SK-N-SH treated with all-trans-retinoic acid at 6 μM for 48 hours (cell line): ENCODE measurements around the gene STK40.
A peak's percentile ranks its signal among the peaks of the same experiment; 100 is the strongest.

Experiments used
- ESRRG ChIP-seq: fragments of 250-450 bp; sonication (Bioruptor Pico); IDR thresholded peaks from 2 replicates; pipeline ENCODE4 v1.6.1; 2021; ENCODE audit warnings: mild to moderate bottlenecking
- OSR1 ChIP-seq: fragments of 250-450 bp; sonication (Bioruptor Pico); IDR thresholded peaks from 2 replicates; pipeline ENCODE4 v1.8.0; 2022; ENCODE audit warnings: moderate library complexity, mild to moderate bottlenecking, inconsistent platforms
- PPARA ChIP-seq: fragments of 250-450 bp; sonication (Bioruptor Pico); IDR thresholded peaks from 2 replicates; pipeline ENCODE4 v1.5.0; 2020; ENCODE audit warnings: mild to moderate bottlenecking, borderline replicate concordance
- RARB ChIP-seq: fragments of 250-450 bp; sonication (Bioruptor Pico); IDR thresholded peaks from 2 replicates; pipeline ENCODE4 v1.8.0; 2021; ENCODE audit warnings: mild to moderate bottlenecking, moderate library complexity
- SNAI2 ChIP-seq: fragments of 250-450 bp; sonication (Bioruptor Pico); IDR thresholded peaks from 2 replicates; pipeline ENCODE4 v1.5.0; 2020; ENCODE audit warnings: mild to moderate bottlenecking, moderate library complexity
- TOX ChIP-seq: fragments of 250-450 bp; sonication (Bioruptor Pico); IDR thresholded peaks from 2 replicates; pipeline ENCODE4 v1.8.0; 2021; ENCODE audit warnings: mild to moderate bottlenecking, moderate library complexity, borderline replicate concordance
- ZC3H10 ChIP-seq: fragments of 250-450 bp; sonication (Bioruptor Pico); IDR thresholded peaks from 2 replicates; pipeline ENCODE4 v1.5.1; 2021; ENCODE audit warnings: mild to moderate bottlenecking, moderate library complexity
- ZFP3 ChIP-seq: fragments of 250-450 bp; sonication (Bioruptor Pico); IDR thresholded peaks from 2 replicates; pipeline ENCODE4 v1.5.0; 2020; ENCODE audit warnings: mild to moderate bottlenecking, moderate library complexity
- ZFP30 ChIP-seq: fragments of 450-650 bp; formaldehyde crosslinking; IDR thresholded peaks from 2 replicates; pipeline ENCODE4 v1.5.0; 2022; ENCODE audit warnings: mild to moderate bottlenecking, moderate library complexity
- TF ChIP-seq, protein P1 (sequence below): fragments of 250-450 bp; sonication (Bioruptor Pico); IDR thresholded peaks from 2 replicates; pipeline ENCODE4 v1.8.0; 2020; ENCODE audit warnings: mild to moderate bottlenecking, moderate library complexity, borderline replicate concordance
- TF ChIP-seq, protein P2 (sequence below): fragments of 250-450 bp; sonication (Bioruptor Pico); IDR thresholded peaks from 2 replicates; pipeline ENCODE4 v1.5.1; 2020; ENCODE audit warnings: low read depth, mild to moderate bottlenecking, moderate library complexity

DNA sequence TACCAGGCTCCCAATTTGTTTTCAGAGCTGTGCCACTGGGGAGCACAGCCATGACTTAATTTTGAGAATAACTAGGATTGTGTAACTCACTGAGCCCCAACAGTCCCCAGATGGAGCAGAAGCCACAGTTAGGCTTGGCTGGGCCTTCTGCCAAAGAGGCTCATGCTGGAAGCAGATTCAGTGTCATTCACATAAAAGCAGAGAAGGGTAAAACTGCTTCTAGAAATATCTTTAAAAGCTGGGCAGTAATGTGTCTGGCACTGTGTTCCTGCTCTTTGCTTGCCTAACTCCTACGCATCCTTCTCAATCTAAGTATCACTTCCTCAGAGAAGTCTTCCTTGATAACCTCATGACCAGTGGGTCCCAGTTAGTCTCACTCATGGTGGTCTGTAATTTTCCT lies 20.3 kb downstream of the STK40 start:
- no peak for TF ChIP-seq ESRRG (CRISPR knock-in tag)
- no peak for TF ChIP-seq TOX (CRISPR knock-in tag)
- no peak for TF ChIP-seq SNAI2 (CRISPR knock-in tag)
- TF ChIP-seq ZFP30 (CRISPR knock-in tag): no peak
- TF ChIP-seq ZC3H10 (CRISPR knock-in tag): no peak
- TF ChIP-seq, protein P1, sequence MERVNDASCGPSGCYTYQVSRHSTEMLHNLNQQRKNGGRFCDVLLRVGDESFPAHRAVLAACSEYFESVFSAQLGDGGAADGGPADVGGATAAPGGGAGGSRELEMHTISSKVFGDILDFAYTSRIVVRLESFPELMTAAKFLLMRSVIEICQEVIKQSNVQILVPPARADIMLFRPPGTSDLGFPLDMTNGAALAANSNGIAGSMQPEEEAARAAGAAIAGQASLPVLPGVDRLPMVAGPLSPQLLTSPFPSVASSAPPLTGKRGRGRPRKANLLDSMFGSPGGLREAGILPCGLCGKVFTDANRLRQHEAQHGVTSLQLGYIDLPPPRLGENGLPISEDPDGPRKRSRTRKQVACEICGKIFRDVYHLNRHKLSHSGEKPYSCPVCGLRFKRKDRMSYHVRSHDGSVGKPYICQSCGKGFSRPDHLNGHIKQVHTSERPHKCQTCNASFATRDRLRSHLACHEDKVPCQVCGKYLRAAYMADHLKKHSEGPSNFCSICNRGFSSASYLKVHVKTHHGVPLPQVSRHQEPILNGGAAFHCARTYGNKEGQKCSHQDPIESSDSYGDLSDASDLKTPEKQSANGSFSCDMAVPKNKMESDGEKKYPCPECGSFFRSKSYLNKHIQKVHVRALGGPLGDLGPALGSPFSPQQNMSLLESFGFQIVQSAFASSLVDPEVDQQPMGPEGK: no peak
- no peak for TF ChIP-seq RARB (CRISPR knock-in tag)
- TF ChIP-seq, protein P2, sequence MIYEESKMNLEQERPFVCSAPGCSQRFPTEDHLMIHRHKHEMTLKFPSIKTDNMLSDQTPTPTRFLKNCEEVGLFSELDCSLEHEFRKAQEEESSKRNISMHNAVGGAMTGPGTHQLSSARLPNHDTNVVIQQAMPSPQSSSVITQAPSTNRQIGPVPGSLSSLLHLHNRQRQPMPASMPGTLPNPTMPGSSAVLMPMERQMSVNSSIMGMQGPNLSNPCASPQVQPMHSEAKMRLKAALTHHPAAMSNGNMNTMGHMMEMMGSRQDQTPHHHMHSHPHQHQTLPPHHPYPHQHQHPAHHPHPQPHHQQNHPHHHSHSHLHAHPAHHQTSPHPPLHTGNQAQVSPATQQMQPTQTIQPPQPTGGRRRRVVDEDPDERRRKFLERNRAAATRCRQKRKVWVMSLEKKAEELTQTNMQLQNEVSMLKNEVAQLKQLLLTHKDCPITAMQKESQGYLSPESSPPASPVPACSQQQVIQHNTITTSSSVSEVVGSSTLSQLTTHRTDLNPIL (CRISPR knock-in tag): no peak
- no peak for TF ChIP-seq OSR1 (CRISPR knock-in tag)
- peak; percentile 99 for TF ChIP-seq ZFP3 (CRISPR knock-in tag)
- TF ChIP-seq PPARA (CRISPR knock-in tag): no peak
